HuH-7.5 (cell line): ENCODE data around the gene EIPR1.

ENCODE experiments used
- DNase-seq: peaks from one replicate; pipeline ENCODE4 v3.0.0; 2011; ENCODE audit warnings: low spot score

EIPR1 gene

DNA sequence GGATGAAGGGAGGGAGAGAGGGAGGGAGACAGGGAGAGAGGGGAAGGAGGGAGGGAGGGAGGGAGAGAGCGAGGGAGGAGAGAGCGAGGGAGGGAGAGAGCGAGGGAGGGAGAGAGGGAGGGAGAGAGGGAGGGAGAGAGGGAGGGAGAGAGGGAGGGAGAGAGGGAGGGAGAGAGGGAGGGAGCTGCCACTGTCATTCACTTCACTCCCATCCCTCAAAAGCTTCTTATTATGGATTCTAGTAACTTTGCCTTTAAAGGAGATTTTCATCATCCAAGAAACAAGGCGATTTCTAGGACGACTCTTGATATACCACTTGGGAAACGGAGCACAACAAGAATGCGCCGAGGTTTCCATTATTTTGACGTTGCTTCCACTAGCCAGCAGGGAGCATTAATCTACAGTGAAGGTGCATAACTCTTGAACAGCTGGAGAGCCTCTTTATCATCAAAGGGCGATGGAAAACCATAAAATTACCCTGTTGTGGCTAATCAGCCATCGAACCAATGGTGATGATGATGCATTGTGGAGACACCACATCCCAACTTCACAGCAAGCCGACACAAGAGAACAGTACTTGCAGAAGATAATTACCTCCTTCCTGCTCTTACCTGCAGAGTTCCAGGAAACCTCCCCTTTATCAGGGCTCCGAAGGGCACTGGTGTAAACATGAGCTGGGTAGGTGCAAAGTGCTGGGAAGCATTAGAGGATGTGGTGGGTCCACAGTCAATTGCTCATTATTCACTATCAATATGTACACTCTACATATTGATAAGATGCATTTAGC lies 130.5 kb downstream of the EIPR1 start:
- no peak for DNase-seq

DNA sequence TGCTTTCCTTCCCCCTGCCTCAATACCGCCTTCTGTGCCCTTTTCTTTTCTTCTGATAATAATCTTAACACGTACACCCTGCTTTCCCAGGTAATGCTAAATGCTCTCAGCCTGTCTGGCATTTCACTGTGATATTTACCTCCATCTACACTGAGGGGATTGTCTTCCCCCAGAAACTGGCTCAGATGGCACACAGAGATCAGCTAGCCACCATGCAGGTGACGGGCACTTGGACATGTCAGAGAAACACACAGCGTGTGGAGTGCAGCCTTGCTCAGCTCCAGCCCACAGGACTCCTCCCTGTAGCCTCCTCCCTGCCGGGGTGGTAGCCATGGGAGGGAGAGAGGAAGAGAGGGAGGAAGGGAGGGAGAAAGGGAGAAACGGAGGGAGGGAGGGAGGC lies 131.2 kb downstream of the EIPR1 start:
- DNase-seq: no peak

DNA sequence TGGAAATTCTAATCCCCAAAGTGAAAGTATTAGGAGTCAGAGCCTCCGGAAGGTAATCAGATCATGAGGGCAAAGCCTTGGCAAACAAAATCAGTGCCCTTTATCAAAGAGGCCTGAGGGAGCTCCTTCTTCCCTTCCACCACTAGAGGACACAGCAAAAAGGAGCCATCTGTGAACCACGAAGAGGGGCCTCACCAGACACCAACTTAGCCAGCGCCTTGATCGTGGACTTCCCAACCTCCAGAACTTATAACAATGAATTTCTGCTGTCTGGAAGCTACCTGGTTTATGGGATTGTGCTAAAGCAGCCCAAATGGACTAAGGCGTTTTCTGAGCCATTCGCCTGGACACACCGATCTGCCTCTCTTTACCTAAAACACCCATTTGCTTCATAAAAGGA lies 133.1 kb downstream of the EIPR1 start:
- DNase-seq: no peak

DNA sequence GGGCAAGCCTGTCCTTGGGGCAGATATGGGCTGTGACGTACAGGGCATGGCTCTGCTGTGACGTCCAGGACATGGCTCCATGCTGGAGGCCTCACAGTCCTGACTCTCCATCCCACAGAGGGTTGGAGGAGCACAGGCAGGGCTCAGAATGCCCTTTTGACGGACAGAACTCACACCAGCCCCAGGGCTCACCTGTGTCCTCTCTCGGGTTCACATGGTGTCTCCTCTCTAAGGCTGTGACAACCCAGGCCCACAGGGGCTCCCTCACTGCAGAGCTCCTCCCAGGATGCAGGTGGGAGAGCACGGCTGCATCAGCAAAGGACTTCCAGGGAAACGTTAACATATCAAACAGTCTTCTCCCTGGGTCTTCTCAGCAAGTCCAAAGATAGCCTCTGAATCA lies 133.8 kb downstream of the EIPR1 start:
- DNase-seq: no peak

DNA sequence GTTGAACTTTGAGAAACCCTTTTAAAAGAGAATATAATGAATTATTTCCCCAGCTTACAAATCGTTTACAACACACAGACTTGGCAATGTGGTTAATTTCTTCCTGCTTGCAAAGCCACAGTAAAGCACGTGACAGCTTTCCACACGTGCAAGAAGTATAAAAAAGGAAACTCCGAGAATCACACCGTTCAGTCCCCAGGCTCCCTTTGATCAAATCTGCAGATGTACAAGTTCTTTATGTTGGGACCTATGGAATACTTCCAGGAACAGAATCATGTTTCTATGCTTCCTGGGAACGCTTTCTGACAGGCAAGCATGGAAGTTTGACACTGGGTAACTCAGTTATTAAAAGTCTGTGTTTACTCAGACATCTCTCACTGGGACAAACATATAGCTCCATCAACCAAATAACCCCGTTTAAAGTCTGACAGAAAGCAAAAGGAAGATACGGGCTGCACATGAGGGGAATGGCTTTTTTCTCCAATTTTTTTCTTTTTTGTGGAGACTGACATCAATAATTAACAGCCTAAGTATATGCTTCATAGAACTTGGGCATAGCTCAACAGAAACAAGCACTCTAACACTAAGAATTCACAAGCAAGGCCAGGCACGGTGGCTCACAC lies 134.8 kb downstream of the EIPR1 start:
- no peak for DNase-seq

DNA sequence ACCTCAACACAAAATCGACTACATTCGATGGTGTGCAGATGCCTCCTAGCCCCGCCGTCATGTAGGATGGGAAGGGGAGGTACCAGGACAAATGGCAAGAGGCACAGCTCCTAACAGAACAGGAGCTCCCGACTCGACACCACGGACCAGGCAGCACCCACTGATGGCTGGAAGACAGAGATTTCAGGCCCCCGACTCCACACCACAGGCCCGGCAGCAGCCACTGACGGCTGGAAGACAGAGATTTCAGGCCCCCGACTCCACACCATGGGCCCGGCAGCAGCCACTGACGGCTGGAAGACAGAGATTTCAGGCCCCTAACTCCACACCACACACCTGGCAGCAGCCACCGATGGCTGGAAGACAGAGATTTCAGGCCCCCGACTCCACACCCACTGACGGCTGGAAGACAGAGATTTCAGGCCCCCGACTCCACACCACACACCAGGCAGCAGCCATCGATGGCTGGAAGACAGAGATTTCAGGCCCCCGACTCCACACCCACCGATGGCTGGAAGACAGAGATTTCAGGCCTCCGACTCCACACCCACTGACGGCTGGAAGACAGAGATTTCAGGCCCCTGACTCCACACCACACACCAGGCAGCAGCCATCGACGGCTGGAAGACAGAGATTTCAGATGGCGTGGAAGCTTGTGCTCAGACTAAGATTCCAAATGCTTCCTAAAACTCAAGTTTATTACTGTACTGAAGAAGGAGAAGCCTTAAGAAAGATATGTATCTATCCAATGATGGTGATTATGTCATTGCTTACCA lies 135.5 kb downstream of the EIPR1 start:
- no peak for DNase-seq

DNA sequence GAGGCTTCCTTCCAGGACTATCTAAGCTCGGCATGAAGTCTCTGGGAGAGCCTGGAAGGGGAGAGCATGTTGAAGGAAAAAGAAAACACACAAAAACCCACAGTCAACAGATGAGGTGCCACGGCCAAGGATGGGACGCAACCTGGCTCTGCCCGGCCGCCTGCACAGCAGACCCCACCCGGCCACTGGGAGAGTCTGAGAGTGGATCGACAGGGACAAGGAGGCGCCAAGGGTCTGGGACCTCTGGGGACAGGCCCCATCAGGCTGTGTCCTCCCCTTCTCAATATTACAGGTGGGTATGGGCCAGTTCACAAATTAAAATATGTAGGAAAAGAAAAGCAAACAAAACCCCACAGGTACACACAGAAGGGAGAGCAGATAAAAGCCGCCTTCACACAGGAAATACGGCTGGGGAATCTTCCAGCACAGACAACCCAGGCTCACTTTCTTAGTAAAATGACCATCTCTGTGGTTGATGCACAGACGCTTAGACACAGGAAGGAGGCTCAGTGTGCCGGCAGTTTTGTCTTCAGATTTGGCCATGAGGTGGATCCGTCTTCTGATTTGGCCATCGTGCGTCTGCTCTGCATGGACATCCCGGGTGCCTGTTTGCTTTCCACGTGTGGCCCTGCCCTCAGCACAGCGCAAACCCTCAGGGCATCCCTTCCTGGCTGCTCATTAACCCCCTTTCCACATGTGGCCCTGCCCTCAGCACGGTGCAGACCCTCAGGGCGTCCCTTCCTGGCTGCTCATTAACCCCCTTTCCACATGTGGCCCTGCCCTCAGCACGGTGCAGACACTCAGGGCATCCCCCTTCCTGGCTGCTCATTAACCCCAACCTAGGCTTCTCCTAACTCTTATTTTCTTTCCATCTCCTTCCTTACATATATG lies 138.4 kb downstream of the EIPR1 start:
- no peak for DNase-seq

DNA sequence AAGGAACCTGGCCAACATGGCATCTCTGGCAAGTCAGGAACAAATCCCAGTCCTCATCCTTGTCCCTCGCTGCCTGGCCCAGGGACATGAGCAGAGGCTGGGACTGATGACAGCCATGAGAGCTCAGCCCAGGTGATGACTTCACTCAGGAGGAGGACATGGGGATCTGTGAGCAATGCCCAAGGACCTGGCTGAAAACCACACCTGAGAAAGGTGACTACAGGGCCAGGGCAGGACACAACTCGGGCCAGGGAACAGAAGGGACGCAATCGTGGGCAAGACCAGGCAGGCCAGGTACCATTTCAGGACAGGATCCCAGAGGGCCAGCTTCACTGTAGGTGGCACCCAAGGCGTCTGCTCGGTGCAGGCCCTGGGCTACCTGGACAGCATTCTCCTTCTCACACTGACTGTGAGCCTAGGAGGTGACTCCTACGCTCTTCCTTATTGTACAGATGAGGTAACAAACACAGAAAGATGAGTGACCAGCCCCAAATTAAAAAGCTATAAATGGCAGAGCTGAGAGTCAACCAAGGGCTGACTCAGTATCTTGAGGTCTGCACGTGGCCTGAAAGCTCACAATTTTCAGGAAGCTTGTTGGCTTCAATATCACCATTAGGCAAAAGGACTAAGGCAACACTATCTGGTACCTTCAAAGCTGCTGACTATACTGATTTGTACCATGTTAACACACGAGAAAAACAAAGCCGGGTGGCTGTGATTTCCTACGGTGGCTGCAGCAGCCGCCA lies 141.1 kb downstream of the EIPR1 start:
- DNase-seq: no peak

DNA sequence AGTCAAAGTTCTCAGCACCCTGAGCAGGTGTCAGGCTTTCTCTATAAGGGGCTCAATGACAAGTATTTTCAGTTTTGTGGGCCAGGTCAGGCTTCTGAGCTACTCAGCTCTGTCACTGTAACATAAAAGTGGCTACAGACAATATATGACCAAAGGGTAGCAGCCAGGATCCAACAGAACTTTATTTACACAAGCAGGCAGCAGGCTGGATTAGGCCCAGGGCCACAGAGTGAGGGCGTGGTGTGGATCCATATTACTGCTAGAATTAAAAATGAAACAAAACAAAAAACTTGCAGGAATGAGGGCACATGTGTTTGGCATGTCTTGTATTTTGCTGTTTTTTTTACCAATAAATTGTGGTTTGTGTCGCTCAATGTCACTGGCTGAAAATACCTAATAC lies 143.7 kb downstream of the EIPR1 start:
- no peak for DNase-seq

DNA sequence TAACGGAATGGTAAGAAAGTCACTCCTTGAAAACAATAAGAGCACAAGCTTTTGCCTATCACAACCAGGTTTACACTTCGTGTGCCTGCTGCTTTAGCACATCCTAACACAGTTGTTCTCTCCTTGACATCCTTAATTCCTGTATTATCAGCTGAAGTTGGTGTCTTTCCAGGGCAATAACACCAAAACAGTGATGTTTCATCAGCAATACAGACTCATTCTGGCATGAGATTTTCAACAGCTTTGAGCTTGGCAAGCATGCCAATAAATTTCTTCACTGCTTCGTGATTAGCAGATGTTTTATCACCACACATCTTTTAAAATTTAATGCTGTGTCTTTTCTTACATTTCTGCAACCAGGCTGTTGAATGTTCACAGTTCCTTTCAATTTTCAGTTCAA lies 148.4 kb downstream of the EIPR1 start:
- no peak for DNase-seq

DNA sequence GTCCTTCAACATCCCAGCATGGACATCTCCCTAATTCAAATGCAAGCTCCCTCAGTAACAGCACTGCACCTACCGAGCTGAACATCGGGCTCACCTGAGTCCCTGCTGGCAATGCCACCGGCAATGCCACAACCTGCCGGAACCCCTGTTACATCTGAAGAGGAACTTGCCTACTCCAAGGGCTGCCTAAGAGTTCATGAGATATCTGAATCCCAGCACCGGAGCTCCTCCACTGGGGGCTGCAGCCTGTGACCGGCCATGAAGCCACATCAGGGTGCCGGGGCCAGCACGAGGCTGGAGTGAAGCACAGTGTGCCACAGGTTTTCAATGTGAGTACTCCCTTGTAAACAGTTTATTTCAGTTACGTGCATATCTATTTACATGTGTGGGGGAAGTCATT lies 152.9 kb downstream of the EIPR1 start:
- DNase-seq: no peak

DNA sequence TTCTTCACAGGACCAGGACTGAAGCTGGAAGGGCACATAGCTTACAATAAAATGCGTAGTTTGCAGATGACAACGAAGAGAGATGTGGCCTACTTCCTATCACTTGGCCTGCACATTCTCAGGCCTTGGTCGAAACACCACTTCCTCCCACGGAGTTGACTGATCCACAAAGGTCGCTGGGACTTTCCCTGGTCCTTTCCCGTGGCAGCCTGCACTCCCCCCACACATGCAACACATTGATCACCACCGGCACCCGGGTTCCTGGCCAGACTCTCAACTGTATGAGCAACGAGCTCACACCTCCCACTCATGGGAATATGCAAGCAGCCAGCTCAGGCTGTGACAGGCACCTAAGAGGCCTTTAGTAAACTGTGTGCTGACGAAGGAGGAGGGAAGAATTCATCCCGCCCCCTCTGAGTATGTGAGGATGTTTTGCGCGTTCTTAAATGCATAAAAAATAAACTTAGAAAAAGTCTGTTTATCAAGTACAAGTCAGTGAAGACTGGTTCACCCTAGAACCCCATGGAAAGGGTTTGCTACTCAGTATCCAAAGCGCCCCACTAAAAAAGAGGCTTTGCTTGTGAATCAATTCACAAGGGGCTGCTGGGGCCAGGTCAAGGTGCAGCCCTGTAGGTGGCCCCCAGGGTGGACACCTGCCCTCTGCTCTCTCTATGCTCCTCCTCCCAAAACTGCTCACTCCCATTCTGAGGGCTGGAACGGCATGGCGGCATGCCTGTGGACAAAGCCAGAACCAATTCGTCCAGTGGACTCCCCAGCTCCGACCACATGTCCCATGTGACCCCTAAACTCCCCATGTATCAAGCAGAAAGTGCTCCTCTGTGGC lies 154.3 kb downstream of the EIPR1 start:
- DNase-seq: no peak

DNA sequence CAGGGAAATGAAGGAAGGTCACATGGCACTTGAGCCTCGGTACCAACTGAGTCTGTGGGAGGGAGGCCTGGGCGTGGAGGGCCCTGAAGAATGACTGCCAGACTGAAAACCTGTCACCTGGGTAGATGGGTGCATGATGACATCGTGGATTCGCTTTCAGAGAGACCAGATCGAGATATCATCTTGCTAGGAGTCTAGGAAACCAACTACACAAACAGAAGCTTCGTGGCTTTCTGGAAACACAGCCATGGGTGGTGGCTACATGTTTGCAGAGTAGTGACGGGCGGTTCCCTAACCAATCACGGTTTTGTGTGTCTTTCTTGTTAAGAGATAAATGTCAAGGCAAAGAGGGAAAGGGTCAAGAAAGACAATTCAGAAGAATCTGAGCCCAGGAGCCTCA lies 155.0 kb downstream of the EIPR1 start:
- no peak for DNase-seq

DNA sequence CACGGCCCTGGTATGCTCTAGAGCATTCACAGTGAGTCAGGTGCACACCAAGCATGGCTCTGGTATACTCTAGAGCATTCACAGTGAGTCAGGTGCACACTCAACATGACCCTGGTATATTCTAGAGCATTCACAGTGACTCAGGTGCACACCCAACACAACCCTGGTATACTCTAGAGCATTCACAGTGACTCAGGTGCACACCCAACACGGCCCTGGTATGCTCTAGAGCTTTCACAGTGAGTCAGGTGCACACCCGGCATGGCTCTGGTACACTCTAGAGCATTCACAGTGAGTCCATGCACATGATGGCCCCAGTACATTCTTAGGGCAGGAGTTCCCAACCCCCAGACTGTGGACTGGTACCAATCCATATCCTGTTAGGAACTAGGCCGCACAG lies 158.1 kb downstream of the EIPR1 start:
- no peak for DNase-seq

DNA sequence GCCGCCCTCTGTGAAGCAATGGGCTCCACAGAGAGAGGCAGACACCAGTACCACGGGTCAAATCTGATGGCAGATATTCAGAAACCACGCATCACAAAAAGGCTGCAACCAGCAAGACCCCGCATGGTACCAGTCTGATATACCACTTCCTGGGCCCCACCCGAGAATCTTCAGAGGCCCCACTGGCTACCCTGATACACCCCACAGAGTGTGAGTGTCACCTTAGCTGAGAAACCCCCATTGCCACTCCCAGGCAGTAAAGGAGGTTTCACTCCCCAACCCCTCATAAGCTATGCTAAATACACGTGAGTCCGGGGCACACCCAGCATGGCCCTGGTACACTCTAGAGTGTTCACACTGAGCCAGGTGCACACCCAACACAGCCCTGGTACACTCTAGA lies 160.0 kb downstream of the EIPR1 start:
- DNase-seq: no peak

DNA sequence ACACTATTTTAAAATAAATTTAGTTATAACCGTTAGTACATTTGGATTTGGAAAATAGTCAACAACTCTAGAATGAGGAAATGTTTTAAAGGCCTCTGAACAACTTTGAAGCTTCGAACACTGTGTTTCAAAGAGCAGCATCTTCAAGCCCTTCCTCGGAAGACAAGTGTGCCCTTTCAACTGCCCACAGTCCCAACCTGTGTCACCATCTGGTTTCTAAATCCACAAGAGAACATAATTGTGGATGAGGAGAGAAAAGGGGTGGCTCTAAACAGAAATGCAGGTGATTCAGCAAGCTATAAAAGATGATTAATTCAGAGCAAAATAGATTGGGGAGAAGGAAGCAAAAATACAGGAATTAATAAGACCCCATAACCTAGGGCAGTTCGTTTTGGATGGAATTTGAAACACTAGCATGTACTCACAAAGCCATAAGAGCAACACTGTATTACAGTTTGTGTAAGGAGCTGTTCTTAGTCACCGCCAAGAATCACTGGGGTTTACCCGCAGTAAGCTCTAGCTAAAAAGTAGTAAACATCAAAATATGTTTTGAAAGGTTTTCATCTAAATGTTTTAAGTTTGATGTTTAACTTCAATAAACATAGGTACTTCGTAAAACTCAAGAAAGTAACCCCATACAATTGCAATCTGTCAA lies 160.7 kb downstream of the EIPR1 start:
- DNase-seq: no peak

DNA sequence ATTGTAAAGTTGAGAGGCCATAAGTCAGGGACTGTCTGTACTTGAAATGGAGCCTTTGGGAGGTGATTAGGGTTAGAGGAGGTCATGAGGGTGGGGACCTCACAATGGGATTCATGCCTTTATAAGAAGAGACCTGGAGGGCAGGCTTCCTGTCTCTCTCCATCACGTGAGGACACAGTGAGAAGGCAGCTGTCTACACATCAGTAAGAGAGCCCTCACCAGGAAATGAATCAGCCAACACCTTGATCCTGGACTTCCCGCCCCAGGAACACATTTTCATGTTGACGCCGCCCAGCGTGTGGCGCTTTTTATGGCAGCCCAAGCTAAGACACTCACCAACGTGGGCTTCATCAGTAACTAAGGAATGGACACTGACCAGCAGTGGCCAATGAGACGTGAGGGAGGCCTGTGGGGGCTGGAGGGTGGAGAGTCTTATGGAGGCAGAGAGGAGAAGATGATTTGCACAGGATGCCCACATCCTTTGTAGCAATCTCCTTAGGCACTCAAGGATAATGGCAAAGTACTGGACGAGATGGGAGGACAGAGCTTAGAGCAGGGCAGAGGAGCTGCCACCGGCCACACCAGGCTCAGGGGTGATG lies 162.7 kb downstream of the EIPR1 start:
- DNase-seq: no peak

DNA sequence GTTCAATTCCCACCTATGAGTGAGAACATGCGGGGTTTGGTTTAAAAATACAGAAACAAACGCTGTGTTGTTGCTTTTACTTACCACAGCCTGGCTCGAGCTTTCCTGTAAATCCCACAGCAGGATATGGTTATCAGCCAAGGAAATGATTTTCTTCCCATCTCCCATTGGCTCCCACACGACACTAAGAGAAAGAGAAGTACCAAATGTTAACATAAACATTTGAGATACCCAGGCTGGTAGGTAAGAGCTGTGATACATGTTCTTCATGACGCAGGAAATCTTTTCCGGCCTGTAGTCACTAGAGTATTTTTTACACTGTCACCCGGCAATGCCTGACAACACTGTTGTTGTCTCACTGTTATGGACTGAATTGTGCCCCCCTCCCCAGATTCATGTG lies 163.6 kb downstream of the EIPR1 start:
- DNase-seq: no peak

DNA sequence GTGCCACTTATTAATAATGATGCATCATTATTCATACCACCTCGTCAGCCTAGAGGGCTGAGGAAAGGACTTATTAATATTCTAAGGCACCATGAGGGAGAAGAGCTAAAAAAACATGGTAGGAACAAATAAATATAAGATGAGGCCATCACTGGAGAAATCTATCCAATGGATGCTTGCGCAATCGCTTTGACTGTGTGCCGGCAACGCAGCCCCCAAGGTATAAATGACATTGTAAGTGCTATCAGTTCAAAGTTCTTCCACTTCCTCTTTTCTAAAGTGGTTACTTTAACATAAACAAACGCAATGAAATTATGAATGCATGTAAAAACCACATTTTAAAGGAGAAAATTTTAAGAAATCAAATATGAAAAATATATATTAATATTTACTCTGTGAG lies 164.6 kb downstream of the EIPR1 start:
- no peak for DNase-seq

DNA sequence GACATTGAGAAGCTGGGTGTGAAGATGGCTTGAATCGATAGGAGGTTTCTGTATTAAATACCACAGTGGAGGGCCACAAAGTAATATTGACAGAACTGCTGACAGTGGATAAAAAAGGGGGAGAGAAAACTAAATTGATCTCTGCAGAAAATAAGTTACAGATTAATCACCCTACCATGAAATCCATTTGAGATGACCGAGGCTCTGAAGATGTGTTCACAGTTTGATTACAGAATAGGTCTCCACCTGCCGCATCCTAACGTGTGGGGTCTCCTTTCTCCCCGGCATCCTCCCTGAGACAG lies 165.6 kb downstream of the EIPR1 start:
- no peak for DNase-seq
